H9 (cell line): ENCODE results near the gene MARS2. TPM values are rescaled to one million over a fixed set of nuclear protein-coding genes. Genes with fewer than 3 reads are reported as not detected.

ENCODE experiments used
- DNase-seq: peaks from one replicate; pipeline ENCODE4 v3.0.0-alpha.2; 2017
- H2AFZ ChIP-seq: one replicate; pipeline ENCODE4 v1.6.1; 2013; ENCODE audit warnings: mild to moderate bottlenecking, low read length, control low read depth, moderate library complexity
- H2AK5ac ChIP-seq: 2 replicates; pipeline ENCODE4 v1.6.1; 2013; ENCODE audit warnings: low read length, control low read depth, mixed read lengths; ENCODE audit not compliant: insufficient read length
- H2BK120ac ChIP-seq: one replicate; pipeline ENCODE4 v1.6.1; 2013; ENCODE audit warnings: low read depth, mild to moderate bottlenecking, low read length, control low read depth, inconsistent platforms; ENCODE audit not compliant: poor library complexity, severe bottlenecking
- H2BK12ac ChIP-seq: 2 replicates; pipeline ENCODE4 v1.6.1; 2013; ENCODE audit warnings: low read length, control low read depth, mixed read lengths, low read depth; ENCODE audit not compliant: insufficient read length
- H2BK15ac ChIP-seq: 2 replicates; pipeline ENCODE4 v1.6.1; 2013; ENCODE audit warnings: low read depth, low read length, control low read depth
- H2BK20ac ChIP-seq: one replicate; pipeline ENCODE4 v1.6.1; 2013; ENCODE audit warnings: low read depth, mild to moderate bottlenecking, low read length, control low read depth, inconsistent platforms; ENCODE audit not compliant: poor library complexity, severe bottlenecking
- H2BK5ac ChIP-seq: 2 replicates; pipeline ENCODE4 v1.6.1; 2013; ENCODE audit warnings: low read length, control low read depth, mixed read lengths; ENCODE audit not compliant: insufficient read length
- H3K14ac ChIP-seq: 2 replicates; pipeline ENCODE4 v1.6.1; 2013; ENCODE audit warnings: low read length, control low read depth; ENCODE audit not compliant: insufficient read depth
- H3K18ac ChIP-seq: 2 replicates; pipeline ENCODE4 v1.6.1; 2013; ENCODE audit warnings: low read depth, mild to moderate bottlenecking, mixed read lengths, low read length, control low read depth; ENCODE audit not compliant: insufficient read length
- H3K23ac ChIP-seq: 2 replicates; pipeline ENCODE4 v1.6.1; 2013; ENCODE audit warnings: low read length, control low read depth, mixed read lengths, low read depth; ENCODE audit not compliant: insufficient read length
- H3K23me2 ChIP-seq: 2 replicates; pipeline ENCODE4 v1.6.1; 2013; ENCODE audit warnings: low read depth, mild to moderate bottlenecking, mixed read lengths, low read length, control low read depth; ENCODE audit not compliant: insufficient read length, poor library complexity, severe bottlenecking
- H3K27ac ChIP-seq: 2 replicates; pipeline ENCODE4 v1.5.1; 2013; ENCODE audit warnings: low read length, control low read depth, mixed read lengths, low read depth; ENCODE audit not compliant: insufficient read length
- H3K27me3 ChIP-seq: 2 replicates; pipeline ENCODE4 v1.6.1; 2013; ENCODE audit warnings: low read length, control low read depth, inconsistent platforms; ENCODE audit not compliant: insufficient read depth
- H3K4ac ChIP-seq: 2 replicates; pipeline ENCODE4 v1.6.1; 2013; ENCODE audit warnings: low read depth, mild to moderate bottlenecking, control low read depth, inconsistent platforms, low read length, moderate library complexity
- H3K4me1 ChIP-seq: 2 replicates; pipeline ENCODE4 v1.6.1; 2013; ENCODE audit warnings: low read length, control low read depth, inconsistent platforms; ENCODE audit not compliant: insufficient read depth
- H3K4me2 ChIP-seq: 2 replicates; pipeline ENCODE4 v1.6.1; 2013; ENCODE audit warnings: low read length, control low read depth, mixed read lengths; ENCODE audit not compliant: insufficient read length, insufficient read depth
- H3K56ac ChIP-seq: 2 replicates; pipeline ENCODE4 v1.6.1; 2013; ENCODE audit warnings: low read depth, mild to moderate bottlenecking, mixed read lengths, low read length, control low read depth; ENCODE audit not compliant: insufficient read length
- H3K79me1 ChIP-seq: 2 replicates; pipeline ENCODE4 v1.6.1; 2013; ENCODE audit warnings: low read depth, mild to moderate bottlenecking, moderate library complexity, low read length, control low read depth, inconsistent platforms; ENCODE audit not compliant: insufficient read depth, poor library complexity, severe bottlenecking
- H3K79me2 ChIP-seq: 2 replicates; pipeline ENCODE4 v1.6.1; 2013; ENCODE audit warnings: low read length, control low read depth, inconsistent platforms; ENCODE audit not compliant: insufficient read depth
- H3K9ac ChIP-seq: 2 replicates; pipeline ENCODE4 v1.6.1; 2013; ENCODE audit warnings: low read length, control low read depth, mixed read lengths; ENCODE audit not compliant: insufficient read length; ENCODE audit errors: extremely low read depth
- H3K9me3 ChIP-seq: one replicate; pipeline ENCODE4 v1.6.1; 2013; ENCODE audit warnings: low read depth, low read length, inconsistent platforms; ENCODE audit not compliant: control insufficient read depth
- H3T11ph ChIP-seq: one replicate; pipeline ENCODE4 v1.6.1; 2013; ENCODE audit warnings: mild to moderate bottlenecking, low read length, control low read depth, inconsistent platforms
- H4K20me1 ChIP-seq: one replicate; pipeline ENCODE4 v1.6.1; 2013; ENCODE audit not compliant: control insufficient read depth, insufficient read length, insufficient read depth
- H4K5ac ChIP-seq: 2 replicates; pipeline ENCODE4 v1.6.1; 2013; ENCODE audit warnings: low read depth, mild to moderate bottlenecking, mixed read lengths, low read length, control low read depth; ENCODE audit not compliant: insufficient read length
- H4K8ac ChIP-seq: replicated peaks from 2 replicates; pipeline ENCODE4 v1.6.1; 2013; ENCODE audit warnings: low read length, control low read depth, mixed read lengths, low read depth; ENCODE audit not compliant: insufficient read length
- H4K91ac ChIP-seq: 2 replicates; pipeline ENCODE4 v1.6.1; 2013; ENCODE audit warnings: low read depth, mild to moderate bottlenecking, moderate library complexity, mixed read lengths, low read length, control low read depth; ENCODE audit not compliant: insufficient read length
- H3K27ac Mint-ChIP-seq, 3 experiments: 2 replicates in 2 of 3; 3 replicates in 1 of 3; pipeline ENCODE4 v1.8.0; 2020 to 2021; ENCODE audit warnings: mixed read lengths in 3 of 3, mild to moderate bottlenecking in 1 of 3, moderate library complexity in 1 of 3
- H3K27me3 Mint-ChIP-seq: 2 replicates; pipeline ENCODE4 v1.8.0; 2021; ENCODE audit warnings: low read depth, mild to moderate bottlenecking, moderate library complexity, mixed read lengths
- H3K36me3 Mint-ChIP-seq, 3 experiments: 2 replicates in 2 of 3; 3 replicates in 1 of 3; pipeline ENCODE4 v1.8.0; 2020 to 2021; ENCODE audit warnings: low read depth in 3 of 3, mixed read lengths in 3 of 3; ENCODE audit not compliant: insufficient read depth in 1 of 3
- H3K4me1 Mint-ChIP-seq, 2 experiments: 2 replicates each; pipeline ENCODE4 v1.8.0; 2020; ENCODE audit warnings: mixed read lengths in 2 of 2
- H3K4me3 Mint-ChIP-seq, 2 experiments: 2 replicates in 1 of 2; 3 replicates in 1 of 2; pipeline ENCODE4 v1.8.0; 2020 to 2021; ENCODE audit warnings: mild to moderate bottlenecking in 2 of 2, mixed read lengths in 2 of 2, moderate library complexity in 1 of 2
- H3K9me3 Mint-ChIP-seq, 2 experiments: 2 replicates in 1 of 2; 3 replicates in 1 of 2; pipeline ENCODE4 v1.8.0; 2020; ENCODE audit warnings: mild to moderate bottlenecking in 2 of 2, mixed read lengths in 2 of 2, moderate library complexity in 1 of 2
- CTCF ChIP-seq: fragments of 200-600 bp; sonication (generic); conservative IDR thresholded peaks from 3 replicates; pipeline ENCODE4 v1.8.0; 2021; ENCODE audit warnings: antibody characterized with exemption, mild to moderate bottlenecking
- WGBS: extraction: QIAGEN DNeasy Blood & Tissue Kit; methylation state at CpG from one replicate; pipeline ENCODE4 v1.1.7; 2013; ENCODE audit warnings: missing lambda C conversion rate, low lambda C conversion rate, mixed read lengths; ENCODE audit not compliant: insufficient read length; ENCODE audit errors: extremely low coverage; 5-methylcytosine and 5-hydroxymethylcytosine counted together
- total RNA-seq: library from RNA; stranded (reverse); gene quantifications from 2 replicates; pipeline ENCODE4 v1.2.1, GENCODE V29; 2021

The MARS2 gene
- total RNA-seq, 1 experiment from 2014 or later = 21.0 TPM

- Histone ChIP-seq H3T11ph (no peak overlapping the region), H3K56ac (no peak overlapping the region), H2AK5ac (no peak overlapping the region), H3K14ac (peak overlapping the region; percentile 1; the same call in 1 of the 2 replicates), H3K4ac (no peak overlapping the region), H3K23ac (no peak overlapping the region), H2BK20ac (no peak overlapping the region), H3K27ac (no peak overlapping the region), H2BK5ac (no peak overlapping the region), H3K23me2 (peaks cover 16% of the 10 kb centered on the region), H3K4me2 (peak overlapping the region; percentile 62), H2BK12ac (no peak overlapping the region), H2BK120ac (no peak overlapping the region), H4K20me1 (peaks cover 4% of the 10 kb centered on the region), H3K79me1 (no peaks in the 10 kb centered on the region), H3K79me2 (peaks cover 27% of the 10 kb centered on the region; the same call in 1 of the 2 replicates), H3K4me1 (no peaks in the 10 kb centered on the region; the same call in 1 of the 2 replicates), H3K9me3 (no peaks in the 10 kb centered on the region), H3K9ac (peak overlapping the region; percentile 56), H2BK15ac (no peak overlapping the region), H2AFZ (no peak overlapping the region), H3K27me3 (no peaks in the 10 kb centered on the region), H4K5ac (no peak overlapping the region), H4K91ac (no peak overlapping the region), H3K18ac (no peak overlapping the region), H4K8ac (no peak overlapping the region)
- peak; percentile 30 for DNase-seq
- no peak for TF ChIP-seq CTCF
- Mint-ChIP-seq H3K4me3 (peak overlapping the region; percentile 87 to 89), H3K4me1 (peaks cover 30 to 40% of the 10 kb centered on the region in 2 experiments), H3K27me3 (no peaks in the 10 kb centered on the region), H3K9me3 (no peaks in the 10 kb centered on the region), H3K36me3 (peaks cover 0 to 15% (median 14%) of the 10 kb centered on the region in 3 experiments; a peak in 5 of 7 replicates), H3K27ac (peak overlapping the region in 1 of 3 experiments; percentile 78; a peak in 2 of 7 replicates)
- WGBS = no CpG with 5 or more reads among the region's 38 CpGs
Observed at GRCh38 chr2:197705912-197706838, 1.0 kb downstream of the MARS2 start.
